IMR-90 (cell line): ENCODE measurements around the gene RHOH. TPM values are rescaled to one million over a fixed set of nuclear protein-coding genes. Genes with fewer than 3 reads are reported as not detected.

ENCODE experiments used
- ATAC-seq: fragments of 200-7000 bp; cut with Tn5 transposase; 2 replicates; pipeline ENCODE4 v1.9.1; 2020; ENCODE audit warnings: low read depth, mild to moderate bottlenecking, moderate library complexity
- BruUV-seq: library from RNA; stranded (reverse); fragments of 400-500 nt; replicated peaks from 2 replicates; lab custom pipeline; 2021; lab: Mats Ljungman, UMichigan
- CTCF ChIA-PET: fragments of 300-600 bp; formaldehyde crosslinking; extraction: SDS; loops from one replicate; lab custom pipeline; 2021; ENCODE audit warnings: antibody characterized with exemption; lab: Yijun Ruan, JAX
- POLR2A ChIA-PET: fragments of 300-600 bp; sonication (Branson Sonifier 250); formaldehyde crosslinking; loops from one replicate; lab custom pipeline; 2022; ENCODE audit warnings: antibody characterized with exemption; ENCODE audit not compliant: unreplicated experiment; lab: Charles Lee
- DNase-seq: peaks from one replicate; pipeline ENCODE4 v3.0.0; 2013
- H2AFZ ChIP-seq: replicated peaks from 2 replicates; pipeline ENCODE3; 2013; ENCODE audit warnings: low read length, mild to moderate bottlenecking; ENCODE audit not compliant: poor library complexity
- H2AK5ac ChIP-seq: 2 replicates; pipeline ENCODE4 v1.6.1; 2013; ENCODE audit warnings: low read depth, low read length, inconsistent platforms
- H2AK9ac ChIP-seq: replicated peaks from 2 replicates; pipeline ENCODE3; 2013; ENCODE audit warnings: mild to moderate bottlenecking, low read depth, low read length, moderate library complexity; ENCODE audit not compliant: poor library complexity
- H2BK120ac ChIP-seq: 2 replicates; pipeline ENCODE4 v1.6.1; 2013; ENCODE audit warnings: low read depth, low read length, inconsistent platforms
- H2BK15ac ChIP-seq: 3 replicates; pipeline ENCODE4 v1.6.1; 2013; ENCODE audit warnings: low read depth, low read length, inconsistent platforms
- H2BK20ac ChIP-seq: 2 replicates; pipeline ENCODE4 v1.6.1; 2013; ENCODE audit warnings: low read depth, mild to moderate bottlenecking, inconsistent platforms, low read length, moderate library complexity
- H2BK5ac ChIP-seq: 2 replicates; pipeline ENCODE4 v1.6.1; 2013; ENCODE audit warnings: mild to moderate bottlenecking, low read depth, low read length, inconsistent platforms; ENCODE audit not compliant: poor library complexity, severe bottlenecking
- H3K14ac ChIP-seq: replicated peaks from 2 replicates; pipeline ENCODE4 v1.6.1; 2013; ENCODE audit warnings: low read depth, low read length, inconsistent platforms
- H3K18ac ChIP-seq: 2 replicates; pipeline ENCODE4 v1.6.1; 2013; ENCODE audit warnings: low read depth, low read length, control low read depth
- H3K23ac ChIP-seq: 2 replicates; pipeline ENCODE4 v1.6.1; 2013; ENCODE audit warnings: low read depth, low read length, inconsistent platforms
- H3K27ac ChIP-seq: 2 replicates; pipeline ENCODE4 v1.5.1; 2013; ENCODE audit warnings: mild to moderate bottlenecking, control low read depth, low read length; ENCODE audit not compliant: insufficient read depth
- H3K27me3 ChIP-seq: 2 replicates; pipeline ENCODE4 v1.6.1; 2013; ENCODE audit warnings: low read length; ENCODE audit not compliant: control insufficient read depth, insufficient read depth
- H3K36me3 ChIP-seq: 2 replicates; pipeline ENCODE4 v1.6.1; 2013; ENCODE audit warnings: low read length, mixed read lengths; ENCODE audit not compliant: control insufficient read depth, insufficient read depth
- H3K4ac ChIP-seq: 2 replicates; pipeline ENCODE4 v1.6.1; 2013; ENCODE audit warnings: low read depth, low read length, inconsistent platforms
- H3K4me1 ChIP-seq: 2 replicates; pipeline ENCODE4 v1.6.1; 2013; ENCODE audit warnings: low read length, mixed read lengths; ENCODE audit not compliant: control insufficient read depth, insufficient read depth
- H3K4me2 ChIP-seq: 2 replicates; pipeline ENCODE4 v1.6.1; 2013; ENCODE audit warnings: low read depth, mild to moderate bottlenecking, control low read depth, low read length, moderate library complexity
- H3K4me3 ChIP-seq: 2 replicates; pipeline ENCODE4 v1.5.1; 2013; ENCODE audit warnings: low read depth, mild to moderate bottlenecking, control low read depth, low read length, moderate library complexity; ENCODE audit not compliant: insufficient read depth
- H3K56ac ChIP-seq: 2 replicates; pipeline ENCODE4 v1.6.1; 2013; ENCODE audit warnings: low read length, inconsistent platforms; ENCODE audit not compliant: insufficient read depth; ENCODE audit errors: extremely low read depth
- H3K79me1 ChIP-seq, 2 experiments: 2 replicates each; pipeline ENCODE4 v1.6.1; 2013; ENCODE audit warnings: low read length in 2 of 2, inconsistent platforms in 1 of 2, low read depth in 1 of 2
- H3K9ac ChIP-seq: 2 replicates; pipeline ENCODE4 v1.6.1; 2013; ENCODE audit warnings: low read depth, low read length, control low read depth
- H3K9me1 ChIP-seq: 2 replicates; pipeline ENCODE4 v1.6.1; 2013; ENCODE audit warnings: low read length, inconsistent platforms; ENCODE audit not compliant: insufficient read depth
- H3K9me3 ChIP-seq: 2 replicates; pipeline ENCODE4 v1.6.1; 2013; ENCODE audit warnings: low read length; ENCODE audit not compliant: control insufficient read depth, insufficient read depth
- H4K20me1 ChIP-seq: 2 replicates; pipeline ENCODE4 v1.6.1; 2013; ENCODE audit warnings: low read length, inconsistent platforms; ENCODE audit not compliant: insufficient read depth
- H4K5ac ChIP-seq: 2 replicates; pipeline ENCODE4 v1.6.1; 2013; ENCODE audit warnings: mild to moderate bottlenecking, low read depth, low read length, control low read depth
- H4K8ac ChIP-seq, 2 experiments: 2 replicates each; pipeline ENCODE4 v1.6.1; 2013; ENCODE audit warnings: low read depth in 2 of 2, low read length in 2 of 2, control low read depth in 1 of 2, inconsistent platforms in 1 of 2
- H4K91ac ChIP-seq: 2 replicates; pipeline ENCODE4 v1.6.1; 2013; ENCODE audit warnings: low read depth, low read length, inconsistent platforms; ENCODE audit not compliant: insufficient read depth
- BHLHE40 ChIP-seq: fragments of 150-350 bp; IDR thresholded peaks from 2 replicates; pipeline ENCODE4 v1.6.1; 2016; ENCODE audit warnings: mild to moderate bottlenecking, low read depth, low read length
- CEBPB ChIP-seq: IDR thresholded peaks from 2 replicates; pipeline ENCODE4 v1.6.1; 2012; ENCODE audit warnings: low read depth, low read length, improper control_type of control experiment
- CHD1 ChIP-seq: IDR thresholded peaks from 2 replicates; pipeline ENCODE4 v1.6.1; 2012; ENCODE audit warnings: low read depth, low read length, improper control_type of control experiment
- FOS ChIP-seq: fragments of 150-350 bp; IDR thresholded peaks from 2 replicates; pipeline ENCODE4 v1.6.1; 2016; ENCODE audit warnings: low read depth, low read length
- MAFK ChIP-seq: IDR thresholded peaks from 2 replicates; pipeline ENCODE4 v1.6.1; 2012; ENCODE audit warnings: low read depth, low read length, improper control_type of control experiment
- MAZ ChIP-seq: IDR thresholded peaks from 2 replicates; pipeline ENCODE4 v1.6.1; 2012; ENCODE audit warnings: low read depth, mild to moderate bottlenecking, low read length, improper control_type of control experiment, moderate library complexity, borderline replicate concordance
- MXI1 ChIP-seq: IDR thresholded peaks from 2 replicates; pipeline ENCODE4 v1.6.1; 2012; ENCODE audit warnings: low read depth, mild to moderate bottlenecking, low read length, moderate library complexity, borderline replicate concordance
- NFE2L2 ChIP-seq: fragments of 150-350 bp; IDR thresholded peaks from 2 replicates; pipeline ENCODE4 v1.6.1; 2016; ENCODE audit warnings: low read depth, mild to moderate bottlenecking, low read length
- POLR2A ChIP-seq: IDR thresholded peaks from 2 replicates; pipeline ENCODE4 v1.6.1; 2012; ENCODE audit warnings: mild to moderate bottlenecking, low read depth, low read length
- RAD21 ChIP-seq: IDR thresholded peaks from 2 replicates; pipeline ENCODE4 v1.6.1; 2012; ENCODE audit warnings: low read length, improper control_type of control experiment
- RCOR1 ChIP-seq: IDR thresholded peaks from 2 replicates; pipeline ENCODE4 v1.6.1; 2012; ENCODE audit warnings: mild to moderate bottlenecking, low read length, improper control_type of control experiment; ENCODE audit not compliant: insufficient replicate concordance
- RFX5 ChIP-seq: IDR thresholded peaks from 2 replicates; pipeline ENCODE4 v1.8.0; 2012; ENCODE audit warnings: low read depth, mild to moderate bottlenecking, low read length, moderate library complexity
- SMC3 ChIP-seq: fragments of 150-350 bp; IDR thresholded peaks from 2 replicates; pipeline ENCODE4 v1.6.1; 2016; ENCODE audit warnings: low read depth, mild to moderate bottlenecking, antibody characterized with exemption, low read length, moderate library complexity
- WGBS, 2 experiments: methylation state at CpG; one replicate each; pipeline versions ENCODE4 v1.1.5 to v1.1.7; 2013; ENCODE audit warnings: missing lambda C conversion rate in 2 of 2; ENCODE audit not compliant: insufficient read length in 1 of 2; ENCODE audit errors: extremely low coverage in 2 of 2; 5-methylcytosine and 5-hydroxymethylcytosine counted together
- dilution Hi-C: fragments of 300-500 bp; cut with HindIII; formaldehyde crosslinking; loops from one replicate; pipeline ENCODE4 v1.14.3; 2018; ENCODE audit warnings: low sequenced_read_pairs; ENCODE audit not compliant: unreplicated experiment
- in situ Hi-C: fragments of 300-500 bp; cut with MboI; formaldehyde crosslinking; loops from 3 replicates; pipeline ENCODE4 v1.14.3; 2019; ENCODE audit warnings: low sequenced_read_pairs, inconsistent platforms, mixed read lengths
- intact Hi-C: fragments of 100-400 bp; cut with micrococcal nuclease; formaldehyde crosslinking; loops from 2 replicates; pipeline ENCODE4 v1.10.0; 2022
- polyA plus RNA-seq, 3 experiments: library from polyadenylated mRNA; depleted of rRNA; stranded (reverse); fragments of >200 nt; gene quantifications; 2 replicates each; pipeline ENCODE4 v1.2.3, GENCODE V29; 2012; ENCODE audit warnings: low replicate concordance in 1 of 3
- total RNA-seq: library from RNA; depleted of rRNA; stranded (reverse); fragments of >200 nt; gene quantifications from 2 replicates; pipeline ENCODE4 v1.2.3, GENCODE V29; 2012
- TF ChIP-seq, protein P1 (sequence below): fragments of 150-350 bp; IDR thresholded peaks from 2 replicates; pipeline ENCODE4 v1.6.1; 2016; ENCODE audit warnings: low read depth, mild to moderate bottlenecking, low read length, moderate library complexity, borderline replicate concordance
- TF ChIP-seq, protein P2 (sequence below): fragments of 150-350 bp; IDR thresholded peaks from 2 replicates; pipeline ENCODE4 v1.6.1; 2017; ENCODE audit warnings: mild to moderate bottlenecking, antibody characterized with exemption, low read length, low read depth

RHOH gene
- total and polyA plus RNA-seq, 2 of the 4 experiments (the other 2 are of a cell fraction) = not detected

DNA sequence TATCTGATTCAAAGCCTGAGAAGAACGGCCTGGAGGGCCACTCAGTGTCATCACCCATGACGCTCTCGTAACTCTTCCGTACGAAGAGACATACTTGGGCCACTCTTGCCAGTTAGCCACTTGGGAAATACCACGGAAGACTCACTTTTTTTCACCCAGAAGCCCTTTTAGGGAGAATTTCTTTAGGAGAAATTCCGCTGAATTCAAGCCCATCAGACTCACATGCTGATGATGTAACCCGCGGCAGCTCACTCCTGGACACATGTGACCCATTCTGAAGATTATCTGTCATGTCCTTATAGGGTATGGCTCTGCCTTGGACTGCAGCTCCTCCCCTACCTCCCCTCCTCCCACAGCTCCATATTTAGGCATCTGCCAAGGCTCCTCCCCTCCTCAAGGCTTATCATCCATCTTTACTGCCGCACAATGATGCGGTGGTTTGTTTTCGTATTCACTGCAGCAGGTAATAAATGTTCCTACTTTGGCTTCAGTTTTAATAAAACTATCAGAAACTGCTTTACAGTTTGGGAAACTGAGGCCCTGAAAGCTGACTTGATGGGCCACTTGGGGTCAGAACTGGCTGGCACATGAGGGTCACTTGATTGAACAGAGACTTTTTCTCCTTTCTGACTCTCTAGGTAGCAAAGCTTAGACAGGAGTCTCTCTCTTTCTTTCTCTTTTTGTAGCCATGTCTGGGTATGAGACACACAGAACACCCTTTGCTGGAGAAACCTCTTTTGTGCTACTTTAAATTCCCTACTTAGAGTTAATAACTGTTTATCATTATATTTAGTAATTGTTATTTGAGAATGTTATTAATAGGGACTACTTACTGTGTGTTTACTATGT lies 42.1 kb downstream of the RHOH start:
- Histone ChIP-seq H2BK15ac (no peak overlapping the region), H2BK5ac (no peak overlapping the region), H3K36me3 (no peaks in the 10 kb centered on the region), H2AK9ac (no peak overlapping the region), H3K79me1 (no peaks in the 10 kb centered on the region), H4K20me1 (no peaks in the 10 kb centered on the region), H4K91ac (no peak overlapping the region), H3K9me1 (no peaks in the 10 kb centered on the region), H3K4me3 (no peak overlapping the region), H4K8ac (no peak overlapping the region), H2AFZ (peak overlapping the region; percentile 32), H3K9me3 (no peaks in the 10 kb centered on the region), H3K56ac (no peak overlapping the region), H3K4ac (no peak overlapping the region), H3K27ac (no peak overlapping the region), H4K5ac (no peak overlapping the region), H3K27me3 (peaks cover 21% of the 10 kb centered on the region), H3K18ac (no peak overlapping the region), H3K9ac (no peak overlapping the region), H3K4me1 (no peaks in the 10 kb centered on the region), H2AK5ac (no peak overlapping the region), H2BK20ac (no peak overlapping the region), H3K4me2 (no peak overlapping the region), H3K23ac (no peak overlapping the region), H3K14ac (no peak overlapping the region), H2BK120ac (no peak overlapping the region)
- in situ Hi-C loops = no loop called here
- dilution Hi-C loops = no loop called here
- ChIA-PET POLR2A (no interaction called here), CTCF (no interaction called here)
- BruUV-seq = no TSS peak
- DNase-seq (no peak), ATAC-seq (no peak)
- WGBS, 2 experiments = 83% methylated on average over 6 of the region's 12 CpGs; no CpG with 5 or more reads in 1 of the 2 experiments
- intact Hi-C loops = no loop called here
- TF ChIP-seq FOS = no peak
- no peak for TF ChIP-seq NFE2L2
- TF ChIP-seq MAFK = no peak
- no peak for TF ChIP-seq CHD1
- no peak for TF ChIP-seq POLR2A
- no peak for TF ChIP-seq SMC3
- no peak for TF ChIP-seq RAD21
- TF ChIP-seq MAZ = no peak
- no peak for TF ChIP-seq BHLHE40
- TF ChIP-seq RCOR1 = no peak
- TF ChIP-seq MXI1 = no peak
- TF ChIP-seq CEBPB = no peak
- TF ChIP-seq, protein P1, sequence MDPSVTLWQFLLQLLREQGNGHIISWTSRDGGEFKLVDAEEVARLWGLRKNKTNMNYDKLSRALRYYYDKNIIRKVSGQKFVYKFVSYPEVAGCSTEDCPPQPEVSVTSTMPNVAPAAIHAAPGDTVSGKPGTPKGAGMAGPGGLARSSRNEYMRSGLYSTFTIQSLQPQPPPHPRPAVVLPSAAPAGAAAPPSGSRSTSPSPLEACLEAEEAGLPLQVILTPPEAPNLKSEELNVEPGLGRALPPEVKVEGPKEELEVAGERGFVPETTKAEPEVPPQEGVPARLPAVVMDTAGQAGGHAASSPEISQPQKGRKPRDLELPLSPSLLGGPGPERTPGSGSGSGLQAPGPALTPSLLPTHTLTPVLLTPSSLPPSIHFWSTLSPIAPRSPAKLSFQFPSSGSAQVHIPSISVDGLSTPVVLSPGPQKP = no peak
- TF ChIP-seq, protein P2, sequence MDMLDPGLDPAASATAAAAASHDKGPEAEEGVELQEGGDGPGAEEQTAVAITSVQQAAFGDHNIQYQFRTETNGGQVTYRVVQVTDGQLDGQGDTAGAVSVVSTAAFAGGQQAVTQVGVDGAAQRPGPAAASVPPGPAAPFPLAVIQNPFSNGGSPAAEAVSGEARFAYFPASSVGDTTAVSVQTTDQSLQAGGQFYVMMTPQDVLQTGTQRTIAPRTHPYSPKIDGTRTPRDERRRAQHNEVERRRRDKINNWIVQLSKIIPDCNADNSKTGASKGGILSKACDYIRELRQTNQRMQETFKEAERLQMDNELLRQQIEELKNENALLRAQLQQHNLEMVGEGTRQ = no peak
- TF ChIP-seq RFX5 = no peak
